ENCODE measurements around the gene TAS2R40. TPM values are rescaled to one million over a fixed set of nuclear protein-coding genes. Genes with fewer than 3 reads are reported as not detected.

The TAS2R40 gene
- total and polyA plus RNA-seq, 7 donors: not detected

DNA sequence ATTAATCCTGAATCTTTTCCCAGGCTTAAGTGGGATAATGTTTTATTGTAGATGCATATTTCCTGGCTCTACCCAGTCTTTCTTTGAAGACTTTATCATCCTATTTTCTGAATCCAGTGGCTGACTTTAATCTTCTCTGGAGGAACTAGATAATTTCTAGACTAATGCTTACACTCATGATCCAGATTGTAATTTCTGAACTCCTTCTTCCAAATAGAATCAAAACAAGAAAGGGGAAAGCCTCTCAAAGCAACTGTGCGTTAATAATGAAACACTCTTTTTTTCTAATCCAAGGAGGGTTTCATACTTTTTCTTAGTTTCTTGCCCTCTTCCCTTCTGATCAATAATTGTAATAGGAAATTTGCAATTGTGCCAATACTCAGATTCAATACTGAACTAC lies 49.4 kb downstream of the TAS2R40 start:
- intact Hi-C loops (cut with DNase I): no loop called here
- no peak for ATAC-seq
- peaks cover 11 to 46% of the 10 kb centered on the region in 2 donors for H3K36me3 ChIP-seq (ENCODE audit: insufficient read depth in 1 of 2, low read depth in 1 of 2)

More for the DNA sequence above, 49.4 kb downstream of the TAS2R40 start:
- no peak for DNase-seq
- Histone ChIP-seq H3K27ac (no peak overlapping the region), H3K4me1 (no peaks in the 10 kb centered on the region), H3K4me3 (no peak overlapping the region), H3K9me3 (no peaks in the 10 kb centered on the region), H3K27me3 (ENCODE audit: insufficient read depth in 3 of 3, low read length in 2 of 3) (no peaks in the 10 kb centered on the region)
- WGBS, 3 donors: 79 to 91% (median 90%) methylated on average over 1 of the region's 1 CpG
- TF ChIP-seq, protein P1, sequence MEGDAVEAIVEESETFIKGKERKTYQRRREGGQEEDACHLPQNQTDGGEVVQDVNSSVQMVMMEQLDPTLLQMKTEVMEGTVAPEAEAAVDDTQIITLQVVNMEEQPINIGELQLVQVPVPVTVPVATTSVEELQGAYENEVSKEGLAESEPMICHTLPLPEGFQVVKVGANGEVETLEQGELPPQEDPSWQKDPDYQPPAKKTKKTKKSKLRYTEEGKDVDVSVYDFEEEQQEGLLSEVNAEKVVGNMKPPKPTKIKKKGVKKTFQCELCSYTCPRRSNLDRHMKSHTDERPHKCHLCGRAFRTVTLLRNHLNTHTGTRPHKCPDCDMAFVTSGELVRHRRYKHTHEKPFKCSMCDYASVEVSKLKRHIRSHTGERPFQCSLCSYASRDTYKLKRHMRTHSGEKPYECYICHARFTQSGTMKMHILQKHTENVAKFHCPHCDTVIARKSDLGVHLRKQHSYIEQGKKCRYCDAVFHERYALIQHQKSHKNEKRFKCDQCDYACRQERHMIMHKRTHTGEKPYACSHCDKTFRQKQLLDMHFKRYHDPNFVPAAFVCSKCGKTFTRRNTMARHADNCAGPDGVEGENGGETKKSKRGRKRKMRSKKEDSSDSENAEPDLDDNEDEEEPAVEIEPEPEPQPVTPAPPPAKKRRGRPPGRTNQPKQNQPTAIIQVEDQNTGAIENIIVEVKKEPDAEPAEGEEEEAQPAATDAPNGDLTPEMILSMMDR (IDR thresholded peaks at IDR 0.05): no peak

Other genes starting within 250 kb of the TAS2R40 start
- gene OR9A2, start 194.9 kb upstream of the TAS2R40 start, total RNA-seq: not detected
- not detected for gene OR9A2, start 194.9 kb upstream of the TAS2R40 start, polyA plus RNA-seq
- not detected for gene OR6V1, start 169.7 kb upstream of the TAS2R40 start, total RNA-seq
- not detected for gene OR6V1, start 169.7 kb upstream of the TAS2R40 start, polyA plus RNA-seq
- not detected for gene PIP, start 90.0 kb upstream of the TAS2R40 start, total RNA-seq
- gene PIP, start 90.0 kb upstream of the TAS2R40 start, polyA plus RNA-seq: under 1 TPM in 1 of 3 donors, not detected in 2; 0.18 TPM
- not detected for gene TAS2R39, start 38.6 kb upstream of the TAS2R40 start, total RNA-seq
- under 1 TPM in 1 of 3 donors, not detected in 2; 0.10 TPM for gene TAS2R39, start 38.6 kb upstream of the TAS2R40 start, polyA plus RNA-seq
- gene GSTK1, start 41.4 kb downstream of the TAS2R40 start, total RNA-seq: 100 to 1,000 TPM in 1 of 4 donors, 10 to 100 TPM in 3; 65.1 to 129 (median 92.6) TPM
- 100 to 1,000 TPM in 1 of 3 donors, 10 to 100 TPM in 2; 79.8 to 109 (median 93.9) TPM for gene GSTK1, start 41.4 kb downstream of the TAS2R40 start, polyA plus RNA-seq
- under 1 TPM in 1 of 4 donors, not detected in 3; 0.43 TPM for gene TMEM139, start 62.9 kb downstream of the TAS2R40 start, total RNA-seq
- gene TMEM139, start 62.9 kb downstream of the TAS2R40 start, polyA plus RNA-seq: under 1 TPM; 0.04 to 0.42 (median 0.31) TPM
- 1 to 10 TPM; 3.2 to 7.6 (median 4.7) TPM for gene CASP2, start 66.3 kb downstream of the TAS2R40 start, total RNA-seq
- 1 to 10 TPM; 1.4 to 4.3 (median 2.0) TPM for gene CASP2, start 66.3 kb downstream of the TAS2R40 start, polyA plus RNA-seq
- 10 to 100 TPM in 1 of 4 donors, 1 to 10 TPM in 3; 2.9 to 10.9 (median 6.7) TPM for gene CLCN1, start 94.1 kb downstream of the TAS2R40 start, total RNA-seq
- gene CLCN1, start 94.1 kb downstream of the TAS2R40 start, polyA plus RNA-seq: 1 to 10 TPM in 2 of 3 donors, under 1 TPM in 1; 0.73 to 5.5 (median 1.3) TPM
- gene FAM131B, start 140.7 kb downstream of the TAS2R40 start, total RNA-seq: 1 to 10 TPM in 1 of 4 donors, under 1 TPM in 3; 0.25 to 1.0 (median 0.61) TPM
- under 1 TPM; 0.13 to 0.27 (median 0.21) TPM for gene FAM131B, start 140.7 kb downstream of the TAS2R40 start, polyA plus RNA-seq
- 100 to 1,000 TPM in 2 of 4 donors, 10 to 100 TPM in 2; 60.4 to 134 (median 96.0) TPM for gene ZYX, start 159.3 kb downstream of the TAS2R40 start, total RNA-seq
- gene ZYX, start 159.3 kb downstream of the TAS2R40 start, polyA plus RNA-seq: 100 to 1,000 TPM in 1 of 3 donors, 10 to 100 TPM in 2; 34.4 to 215 (median 57.6) TPM
- gene EPHA1, start 186.8 kb downstream of the TAS2R40 start, total RNA-seq: under 1 TPM in 2 of 4 donors, not detected in 2; 0.28 to 0.38 TPM
- gene EPHA1, start 186.8 kb downstream of the TAS2R40 start, polyA plus RNA-seq: under 1 TPM in 2 of 3 donors, not detected in 1; 0.07 to 0.12 TPM
- not detected for gene TAS2R60, start 221.4 kb downstream of the TAS2R40 start, total RNA-seq
- not detected for gene TAS2R60, start 221.4 kb downstream of the TAS2R40 start, polyA plus RNA-seq

All from psoas muscle (tissue), 8 donors.